Calu3 (cell line): ENCODE data around the gene CNIH2. TPM values are rescaled to one million over a fixed set of nuclear protein-coding genes. Genes with fewer than 3 reads are reported as not detected.

Experiments used
- BruUV-seq: library from RNA; stranded (reverse); fragments of 400-500 nt; replicated peaks from 2 replicates; lab custom pipeline; 2021; lab: Mats Ljungman, UMichigan
- CTCF ChIA-PET: fragments of 300-600 bp; sonication (Branson Sonifier 250); formaldehyde crosslinking; loops from one replicate; lab custom pipeline; 2022; ENCODE audit warnings: antibody characterized with exemption; lab: Charles Lee
- DNase-seq: peaks from one replicate; pipeline ENCODE4 v3.0.0; 2022
- H3K27ac Mint-ChIP-seq: one replicate; pipeline ENCODE4 v1.8.0; 2022; ENCODE audit warnings: mixed read lengths; ENCODE audit not compliant: unreplicated experiment
- H3K27me3 Mint-ChIP-seq: one replicate; pipeline ENCODE4 v1.8.0; 2022; ENCODE audit warnings: mixed read lengths; ENCODE audit not compliant: unreplicated experiment
- H3K36me3 Mint-ChIP-seq: one replicate; pipeline ENCODE4 v1.8.0; 2022; ENCODE audit warnings: mild to moderate bottlenecking, moderate library complexity, mixed read lengths; ENCODE audit not compliant: insufficient read depth, unreplicated experiment
- H3K4me1 Mint-ChIP-seq: one replicate; pipeline ENCODE4 v1.8.0; 2022; ENCODE audit warnings: mild to moderate bottlenecking, low read depth, mixed read lengths; ENCODE audit not compliant: unreplicated experiment
- H3K4me3 Mint-ChIP-seq: one replicate; pipeline ENCODE4 v1.8.0; 2022; ENCODE audit warnings: mild to moderate bottlenecking, low read depth, moderate library complexity, mixed read lengths; ENCODE audit not compliant: unreplicated experiment
- H3K9me3 Mint-ChIP-seq: one replicate; pipeline ENCODE4 v1.8.0; 2022; ENCODE audit warnings: low read depth, mixed read lengths; ENCODE audit not compliant: unreplicated experiment
- CTCF ChIP-seq: fragments of 200-600 bp; IDR thresholded peaks from one replicate; pipeline ENCODE4 v1.8.0; 2022; ENCODE audit warnings: antibody characterized with exemption; ENCODE audit not compliant: unreplicated experiment
- intact Hi-C: fragments of 100-400 bp; cut with micrococcal nuclease; formaldehyde crosslinking; loops from one replicate; pipeline ENCODE4 v1.10.0; 2022; ENCODE audit not compliant: unreplicated experiment
- total RNA-seq: library from RNA; stranded (reverse); gene quantifications from 2 replicates; pipeline ENCODE4 v1.2.3, GENCODE V29; 2022

The CNIH2 gene
- total RNA-seq, 1 experiment from 2014 or later: 2.9 TPM

GRCh38 chr11:66293777-66294625 is 16.0 kb downstream of the CNIH2 start:
- TF ChIP-seq CTCF: no peak
- Mint-ChIP-seq H3K4me1 (peaks cover 31% of the 10 kb centered on the region), H3K4me3 (no peak overlapping the region), H3K36me3 (peaks cover 21% of the 10 kb centered on the region), H3K27ac (no peak overlapping the region), H3K27me3 (peaks cover 56% of the 10 kb centered on the region), H3K9me3 (no peaks in the 10 kb centered on the region)
- CTCF ChIA-PET: interaction anchor here (1.3 kb wide), 1 partner anchor 19 kb away, joined by 3 read pairs; no protein-coding TSS in a partner anchor
- BruUV-seq: no TSS peak
- intact Hi-C loops: no loop called here
- no peak for DNase-seq

- CTCF ChIA-PET: interaction anchor here (0.8 kb wide), 1 partner anchor 18 kb away, joined by 3 read pairs; no protein-coding TSS in a partner anchor
- H3K4me1 Mint-ChIP-seq: peaks cover 27% of the 10 kb centered on the region
- no peak for TF ChIP-seq CTCF
- H3K4me3 Mint-ChIP-seq: no peak overlapping the region
- intact Hi-C loops: no loop called here
- no TSS peak for BruUV-seq
- no peak for DNase-seq
- peaks cover 12% of the 10 kb centered on the region for H3K36me3 Mint-ChIP-seq
- H3K9me3 Mint-ChIP-seq: no peaks in the 10 kb centered on the region
- no peak overlapping the region for H3K27ac Mint-ChIP-seq
- H3K27me3 Mint-ChIP-seq: peaks cover 56% of the 10 kb centered on the region
These were observed 16.9 kb downstream of the CNIH2 start for GRCh38 chr11:66294626-66295620.

GRCh38 chr11:66297610-66298009 is 19.6 kb downstream of the CNIH2 start:
- H3K36me3 Mint-ChIP-seq: peaks cover 3% of the 10 kb centered on the region
- no TSS peak for BruUV-seq
- DNase-seq: no peak
- no peak for TF ChIP-seq CTCF
- intact Hi-C loops: no loop called here
- H3K27ac Mint-ChIP-seq: no peak overlapping the region
- no peak overlapping the region for H3K4me3 Mint-ChIP-seq
- peaks cover 38% of the 10 kb centered on the region for H3K27me3 Mint-ChIP-seq
- CTCF ChIA-PET: interaction anchor here (0.6 to 1.5 kb wide), 3 partner anchors 9 to 131 kb away, joined by 3 to 6 read pairs (median 5); partner anchors contain the start of gene YIF1A
- H3K9me3 Mint-ChIP-seq: no peaks in the 10 kb centered on the region
- H3K4me1 Mint-ChIP-seq: peaks cover 11% of the 10 kb centered on the region

GRCh38 chr11:66299186-66299585 is 21.2 kb downstream of the CNIH2 start:
- CTCF ChIA-PET: interaction anchor here (0.6 kb wide), 1 partner anchor 31 kb away, joined by 9 read pairs; no protein-coding TSS in a partner anchor
- intact Hi-C loops: no loop called here
- H3K9me3 Mint-ChIP-seq: no peaks in the 10 kb centered on the region
- no peaks in the 10 kb centered on the region for H3K36me3 Mint-ChIP-seq
- no peak for TF ChIP-seq CTCF
- BruUV-seq: no TSS peak
- no peak overlapping the region for H3K27ac Mint-ChIP-seq
- no peak for DNase-seq
- H3K4me1 Mint-ChIP-seq: no peaks in the 10 kb centered on the region
- H3K27me3 Mint-ChIP-seq: peaks cover 23% of the 10 kb centered on the region
- H3K4me3 Mint-ChIP-seq: no peak overlapping the region
